Panc1 (cell line): ENCODE measurements around the gene SOX12.

Experiments
- CTCF ChIP-seq: fragments of 450-650 bp; IDR thresholded peaks from 2 replicates; pipeline ENCODE4 v1.5.1; 2017; ENCODE audit warnings: mild to moderate bottlenecking
- POLR2AphosphoS5 ChIP-seq: IDR thresholded peaks from 2 replicates; pipeline ENCODE4 v1.6.1; 2012; ENCODE audit warnings: mild to moderate bottlenecking, low read depth, low read length, moderate library complexity
- REST ChIP-seq, 2 experiments: IDR thresholded peaks; 2 replicates each; pipeline ENCODE4 v1.6.1; 2011 to 2012; ENCODE audit warnings: low read depth in 2 of 2, control low read depth in 1 of 2, low read length in 1 of 2, mild to moderate bottlenecking in 1 of 2, moderate library complexity in 1 of 2; ENCODE audit not compliant: insufficient read depth in 1 of 2
- SIN3A ChIP-seq: IDR thresholded peaks from 2 replicates; pipeline ENCODE4 v1.6.1; 2012; ENCODE audit warnings: low read depth, mild to moderate bottlenecking, low read length, moderate library complexity, borderline replicate concordance; ENCODE audit not compliant: insufficient read depth
- TCF7L2 ChIP-seq: IDR thresholded peaks from 2 replicates; pipeline ENCODE4 v1.6.1; 2011; ENCODE audit warnings: mild to moderate bottlenecking, low read depth, low read length, inconsistent platforms

- TF ChIP-seq CTCF (no peak), REST (IDR thresholded peaks at IDR 0.05; ENCODE audit: insufficient read depth in 1 of 2, low read depth in 2 of 2, low read length in 1 of 2) (no peak), POLR2AphosphoS5 (no peak), SIN3A (no peak), TCF7L2 (no peak)
These were observed 35.7 kb upstream of the SOX12 start for GRCh38 chr20:289693-290083.
